ENCODE results near the gene MPRIP. TPM values are rescaled to one million over a fixed set of nuclear protein-coding genes. Genes with fewer than 3 reads are reported as not detected.
A peak's percentile ranks its signal among the peaks of the same experiment; 100 is the strongest.

Gene MPRIP
- total RNA-seq, 8 experiments from 2014 or later, result 35.0 to 136 (median 91.5) TPM

DNA sequence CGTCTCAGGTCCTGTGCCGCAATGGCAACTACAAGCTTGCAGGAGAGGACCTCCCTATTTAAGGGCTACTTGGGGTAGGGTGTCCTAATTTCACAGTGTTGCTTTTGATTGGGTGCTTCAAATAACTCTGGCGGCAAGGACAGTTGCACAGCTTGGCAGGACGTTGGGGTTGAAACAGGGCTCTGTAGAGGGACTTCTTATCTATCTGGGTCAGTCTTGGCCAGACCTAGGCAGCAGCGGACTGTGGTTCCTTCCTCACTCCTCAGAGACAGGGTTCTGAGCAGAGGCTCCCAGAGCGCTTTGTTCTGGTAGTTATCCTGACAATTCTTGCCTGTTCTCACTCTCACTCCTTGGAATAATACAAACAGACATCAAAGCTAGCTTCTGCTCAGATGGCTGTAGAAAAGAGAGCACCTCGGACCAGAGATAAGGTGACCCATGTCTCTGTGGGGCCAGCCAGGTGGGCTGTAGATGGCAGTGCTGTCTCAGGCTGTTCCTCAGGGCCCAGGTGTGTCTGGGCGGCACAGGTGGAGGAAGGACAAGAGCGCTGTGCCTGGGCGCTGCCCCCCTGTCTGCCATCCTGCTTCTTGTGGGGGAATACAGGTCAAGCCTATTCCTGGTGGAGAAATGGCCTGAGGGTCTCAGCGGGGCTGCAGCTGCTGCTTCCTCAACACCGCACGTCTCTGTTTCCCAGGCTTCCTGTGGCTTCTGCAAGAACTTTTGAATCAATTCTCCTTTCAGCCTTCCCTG lies 102.8 kb downstream of the MPRIP start:
- in situ Hi-C loops (cut with MboI; ENCODE audit: low pct_unique_long_range_greater_than_20kb in 2 of 9, low sequenced_read_pairs in 9 of 9, unreplicated experiment in 9 of 9), result no loop called here
- H3K4me1 ChIP-seq (replicated peaks in 1 of 2), result peaks cover 0 to 3% of the 10 kb centered on the region in 2 donors
- H3K27ac ChIP-seq, result no peak overlapping the region
- no peak for ATAC-seq (replicated peaks in 6 of 8)
- no peak overlapping the region for H3K4me3 ChIP-seq
- WGBS, 10 experiments, result 82 to 100% (median 90%) methylated on average over 1 to 6 of the region's 13 CpGs; no CpG with 5 or more reads in 5 of the 10 experiments

DNA sequence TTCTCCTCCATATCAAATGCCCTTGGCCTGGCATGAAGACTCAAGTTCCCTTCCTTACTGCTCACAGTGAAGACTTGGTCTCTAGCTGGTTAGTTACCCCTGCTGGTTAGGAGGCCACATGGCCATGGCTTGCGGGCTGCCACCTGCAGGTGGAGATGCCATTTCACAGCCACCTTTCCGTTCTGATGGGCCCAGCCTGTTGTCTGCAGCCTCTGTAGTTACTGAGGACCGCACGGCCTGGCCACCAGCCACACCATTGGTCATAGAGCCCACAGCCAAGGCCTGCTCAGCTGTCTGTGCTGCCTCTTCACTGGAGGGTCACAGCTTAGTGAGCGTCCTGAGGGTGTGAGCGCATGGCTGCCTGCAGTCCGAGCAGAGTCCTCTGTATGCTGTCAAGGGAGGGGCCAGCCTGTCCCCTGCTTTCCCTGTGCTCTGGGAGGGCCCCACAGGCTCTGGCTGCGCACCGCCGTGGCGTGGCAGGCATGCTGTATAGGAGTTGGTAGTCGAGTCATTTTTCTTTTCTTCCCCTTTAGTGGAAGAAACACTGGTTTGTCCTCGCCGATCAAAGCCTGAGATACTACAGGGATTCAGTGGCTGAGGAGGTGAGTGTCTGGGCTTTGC lies 104.6 kb downstream of the MPRIP start:
- no peaks in the 10 kb centered on the region for H3K4me1 ChIP-seq (replicated peaks in 1 of 2)
- H3K27ac ChIP-seq, result no peak overlapping the region
- ATAC-seq (replicated peaks in 6 of 8), result peak in 2 of 8 experiments; percentile 13 to 31
- in situ Hi-C loops (cut with MboI; ENCODE audit: low pct_unique_long_range_greater_than_20kb in 2 of 9, low sequenced_read_pairs in 9 of 9, unreplicated experiment in 9 of 9), result no loop called here
- 73 to 100% (median 82%) methylated on average over 1 to 4 of the region's 14 CpGs; no CpG with 5 or more reads in 5 of the 10 experiments for WGBS, 10 experiments
- no peak overlapping the region for H3K4me3 ChIP-seq

DNA sequence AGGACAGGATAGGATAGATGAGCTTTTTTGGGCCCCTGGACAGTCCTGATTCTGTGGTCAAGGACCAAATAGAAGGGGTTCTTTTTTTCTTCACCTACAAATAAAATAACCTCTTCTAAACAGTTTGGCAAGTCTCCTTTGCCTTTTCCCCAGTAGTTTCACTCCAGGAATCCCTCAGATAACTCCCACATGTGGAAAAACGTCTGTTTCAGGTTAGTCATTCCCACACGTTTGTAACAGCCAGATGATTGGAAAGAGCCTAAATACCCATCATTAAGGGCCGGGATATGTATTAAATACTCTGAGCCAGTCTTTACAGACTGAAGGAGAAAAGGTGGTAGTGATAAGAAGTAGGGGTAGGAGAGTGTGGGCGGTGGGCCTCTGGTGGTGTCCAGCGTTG lies 105.6 kb downstream of the MPRIP start:
- no peaks in the 10 kb centered on the region for H3K4me1 ChIP-seq (replicated peaks in 1 of 2)
- 42 to 100% (median 93%) methylated on average over 1 to 5 of the region's 5 CpGs; no CpG with 5 or more reads in 3 of the 10 experiments for WGBS, 10 experiments
- in situ Hi-C loops (cut with MboI; ENCODE audit: low pct_unique_long_range_greater_than_20kb in 2 of 9, low sequenced_read_pairs in 9 of 9, unreplicated experiment in 9 of 9), result no loop called here
- no peak overlapping the region for H3K4me3 ChIP-seq
- no peak for ATAC-seq (replicated peaks in 6 of 8)
- no peak overlapping the region for H3K27ac ChIP-seq

DNA sequence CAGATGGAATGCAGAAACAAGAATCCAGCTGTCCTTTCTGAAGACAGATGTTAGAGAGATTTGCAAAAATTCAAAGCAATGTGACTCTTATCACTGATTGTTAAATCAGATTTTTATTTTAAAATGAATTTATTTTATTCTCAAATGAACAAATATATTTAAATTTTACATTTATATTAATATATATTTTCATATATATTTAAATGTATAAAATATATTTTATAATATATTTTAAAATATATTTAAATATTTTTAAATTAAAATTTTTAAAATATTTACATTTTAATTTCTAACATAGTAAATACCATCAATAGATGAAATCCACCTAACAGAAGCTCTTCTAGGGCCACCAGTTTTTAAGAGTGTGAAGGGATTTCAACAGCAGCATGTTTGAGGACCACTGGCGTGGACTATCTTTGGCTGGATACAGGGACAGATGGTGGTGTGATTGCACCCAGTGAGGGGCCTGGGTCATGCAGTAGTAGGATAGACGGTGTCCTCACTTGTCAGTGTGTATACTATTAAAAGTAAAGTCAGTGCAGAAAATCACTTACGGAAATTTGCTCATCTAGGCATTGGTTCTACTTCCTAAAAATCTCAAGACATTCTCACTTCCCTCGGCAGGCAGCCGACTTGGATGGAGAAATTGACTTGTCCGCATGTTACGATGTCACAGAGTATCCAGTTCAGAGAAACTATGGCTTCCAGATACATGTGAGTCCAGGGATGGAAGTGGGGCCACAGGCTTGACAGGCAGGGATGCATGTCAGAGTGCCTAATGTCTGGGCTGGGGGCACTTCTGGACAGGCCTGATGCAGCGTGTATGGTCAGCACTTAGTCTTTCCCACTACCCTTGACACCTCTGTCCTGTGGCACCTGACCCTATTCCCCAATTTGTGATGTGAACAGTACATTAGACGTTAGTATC lies 107.5 kb downstream of the MPRIP start:
- Histone ChIP-seq H3K27ac (no peak overlapping the region), H3K4me3 (no peak overlapping the region), H3K4me1 (replicated peaks in 1 of 2) (no peaks in the 10 kb centered on the region)
- ATAC-seq (replicated peaks in 6 of 8), result no peak
- in situ Hi-C loops (cut with MboI; ENCODE audit: low pct_unique_long_range_greater_than_20kb in 2 of 9, low sequenced_read_pairs in 9 of 9, unreplicated experiment in 9 of 9), result no loop called here
- 53 to 100% (median 94%) methylated on average over 2 to 8 of the region's 9 CpGs; no CpG with 5 or more reads in 2 of the 10 experiments for WGBS, 10 experiments

DNA sequence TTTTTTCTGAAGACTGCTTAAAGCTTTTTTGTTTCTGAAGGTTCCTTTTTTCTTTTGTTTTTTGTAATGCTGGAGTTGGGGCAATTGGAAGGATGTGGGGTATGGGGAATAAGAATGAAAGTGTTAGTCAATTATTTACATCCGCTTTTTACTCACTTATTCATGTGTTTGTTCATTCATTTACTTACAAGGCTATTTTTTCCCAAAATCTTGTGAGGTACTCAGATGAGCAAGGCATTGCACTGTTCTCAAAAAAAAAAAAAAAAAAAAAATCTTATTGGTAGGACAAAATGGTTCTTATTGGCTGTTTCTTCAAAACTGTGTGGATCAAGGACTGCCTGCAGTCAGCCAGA lies 108.2 kb downstream of the MPRIP start:
- 88 to 100% (median 100%) methylated on average over 1 of the region's 1 CpG; no CpG with 5 or more reads in 4 of the 10 experiments for WGBS, 10 experiments
- H3K4me1 ChIP-seq (replicated peaks in 1 of 2), result no peaks in the 10 kb centered on the region
- in situ Hi-C loops (cut with MboI; ENCODE audit: low pct_unique_long_range_greater_than_20kb in 2 of 9, low sequenced_read_pairs in 9 of 9, unreplicated experiment in 9 of 9), result no loop called here
- H3K4me3 ChIP-seq, result no peak overlapping the region
- ATAC-seq (replicated peaks in 6 of 8), result no peak
- H3K27ac ChIP-seq, result no peak overlapping the region

DNA sequence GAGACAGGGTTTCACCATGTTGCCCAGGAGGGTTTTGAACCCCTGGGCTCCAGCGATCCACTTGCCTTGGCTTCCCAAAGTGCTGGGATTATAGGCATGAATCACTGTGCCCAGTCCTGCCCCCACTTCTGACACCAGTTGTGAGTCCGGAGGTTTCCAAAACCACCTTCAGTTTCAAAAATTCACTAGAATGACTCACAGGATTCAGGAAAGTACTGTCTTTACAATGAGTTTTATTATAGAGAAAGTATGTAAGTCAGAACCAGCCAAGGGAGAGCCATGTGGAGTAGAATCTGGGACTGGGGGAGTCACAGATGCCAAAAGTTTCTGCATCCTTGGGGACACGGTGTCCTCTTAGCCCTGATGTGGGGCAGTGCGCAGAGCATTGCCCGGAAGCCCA lies 108.8 kb downstream of the MPRIP start:
- H3K27ac ChIP-seq, result no peak overlapping the region

DNA sequence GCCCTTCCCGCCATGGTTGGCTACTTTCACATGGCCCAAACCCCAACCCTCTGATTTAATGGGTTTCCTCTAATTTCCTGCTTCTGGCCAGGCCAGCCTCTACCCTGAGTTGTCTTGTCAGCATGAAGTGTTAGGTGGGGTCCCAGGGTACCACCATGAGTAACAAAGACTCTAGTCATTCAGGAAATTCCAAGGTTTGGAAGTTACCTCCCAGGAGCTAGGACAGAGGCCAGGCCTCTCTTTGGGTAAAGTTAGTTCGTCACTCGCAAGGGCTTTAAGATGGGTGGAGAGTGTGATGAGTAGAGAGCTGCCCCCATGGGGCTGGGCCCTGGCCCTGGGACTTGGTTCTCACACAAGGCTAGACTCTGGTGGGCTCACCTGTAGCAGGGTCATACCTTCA lies 109.3 kb downstream of the MPRIP start:
- ATAC-seq (replicated peaks in 6 of 8), result peak in 2 of 8 experiments; percentile 8
- in situ Hi-C loops (cut with MboI; ENCODE audit: low pct_unique_long_range_greater_than_20kb in 2 of 9, low sequenced_read_pairs in 9 of 9, unreplicated experiment in 9 of 9), result no loop called here
- Histone ChIP-seq H3K27ac (no peak overlapping the region), H3K4me3 (no peak overlapping the region), H3K4me1 (replicated peaks in 1 of 2) (no peaks in the 10 kb centered on the region)
- 0 to 100% (median 100%) methylated on average over 1 to 3 of the region's 3 CpGs; no CpG with 5 or more reads in 3 of the 10 experiments for WGBS, 10 experiments

More for the DNA sequence above, 108.8 kb downstream of the MPRIP start:
- ATAC-seq (replicated peaks in 6 of 8), result no peak
- Histone ChIP-seq H3K4me3 (no peak overlapping the region), H3K4me1 (replicated peaks in 1 of 2) (no peaks in the 10 kb centered on the region)
- 40 to 100% (median 100%) methylated on average over 1 to 5 of the region's 5 CpGs; no CpG with 5 or more reads in 3 of the 10 experiments for WGBS, 10 experiments
- in situ Hi-C loops (cut with MboI; ENCODE audit: low pct_unique_long_range_greater_than_20kb in 2 of 9, low sequenced_read_pairs in 9 of 9, unreplicated experiment in 9 of 9), result no loop called here

DNA sequence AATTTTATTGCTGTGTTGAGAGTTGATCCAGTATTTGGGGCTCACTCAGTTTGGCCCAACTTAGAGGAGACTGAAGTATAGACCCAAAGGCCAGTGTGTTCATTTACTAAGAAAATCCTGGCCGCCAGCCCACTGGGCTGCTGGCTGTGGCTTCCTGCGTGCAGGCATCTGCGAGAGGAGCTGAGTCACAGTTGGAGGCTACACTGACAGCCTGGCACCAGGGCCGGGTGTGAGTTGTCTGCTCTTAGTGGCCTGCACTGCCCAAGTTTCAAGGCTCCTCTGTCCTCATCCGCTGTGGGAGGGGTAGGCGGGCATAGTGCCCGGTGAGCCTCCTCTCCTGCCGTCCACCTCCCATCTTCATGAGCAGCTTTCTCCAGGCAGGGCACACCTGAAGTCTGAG lies 109.7 kb downstream of the MPRIP start:
- no peaks in the 10 kb centered on the region for H3K4me1 ChIP-seq (replicated peaks in 1 of 2)
- ATAC-seq (replicated peaks in 6 of 8), result peak in 2 of 8 experiments; percentile 41 to 66
- in situ Hi-C loops (cut with MboI; ENCODE audit: low pct_unique_long_range_greater_than_20kb in 2 of 9, low sequenced_read_pairs in 9 of 9, unreplicated experiment in 9 of 9), result no loop called here
- no peak overlapping the region for H3K4me3 ChIP-seq
- H3K27ac ChIP-seq, result no peak overlapping the region
- 7 to 91% (median 80%) methylated on average over 1 to 4 of the region's 8 CpGs; no CpG with 5 or more reads in 7 of the 10 experiments for WGBS, 10 experiments

DNA sequence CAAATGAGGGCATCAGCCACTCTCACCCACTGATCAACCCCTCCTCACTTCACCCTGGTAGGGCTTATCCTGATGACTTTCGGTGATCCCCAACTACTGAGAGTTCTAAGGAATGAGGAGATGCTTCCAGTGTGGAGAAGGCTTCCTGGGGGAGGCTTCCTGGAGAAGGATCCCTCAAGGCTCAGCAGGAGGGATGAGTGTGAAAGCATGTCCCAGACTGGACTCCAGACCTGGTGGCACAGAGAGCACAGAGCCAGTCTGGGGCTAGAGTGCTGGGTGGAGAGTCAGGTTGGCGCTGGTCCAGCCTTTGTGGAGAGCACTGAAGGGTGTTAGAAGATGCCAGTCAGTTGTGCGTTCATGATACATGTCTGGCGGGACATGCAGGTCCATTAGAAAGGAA lies 110.1 kb downstream of the MPRIP start:
- no peak overlapping the region for H3K27ac ChIP-seq
- no peaks in the 10 kb centered on the region for H3K4me1 ChIP-seq (replicated peaks in 1 of 2)
- 50 to 100% (median 85%) methylated on average over 1 to 3 of the region's 4 CpGs; no CpG with 5 or more reads in 4 of the 10 experiments for WGBS, 10 experiments
- in situ Hi-C loops (cut with MboI; ENCODE audit: low pct_unique_long_range_greater_than_20kb in 2 of 9, low sequenced_read_pairs in 9 of 9, unreplicated experiment in 9 of 9), result no loop called here
- no peak overlapping the region for H3K4me3 ChIP-seq
- no peak for ATAC-seq (replicated peaks in 6 of 8)

DNA sequence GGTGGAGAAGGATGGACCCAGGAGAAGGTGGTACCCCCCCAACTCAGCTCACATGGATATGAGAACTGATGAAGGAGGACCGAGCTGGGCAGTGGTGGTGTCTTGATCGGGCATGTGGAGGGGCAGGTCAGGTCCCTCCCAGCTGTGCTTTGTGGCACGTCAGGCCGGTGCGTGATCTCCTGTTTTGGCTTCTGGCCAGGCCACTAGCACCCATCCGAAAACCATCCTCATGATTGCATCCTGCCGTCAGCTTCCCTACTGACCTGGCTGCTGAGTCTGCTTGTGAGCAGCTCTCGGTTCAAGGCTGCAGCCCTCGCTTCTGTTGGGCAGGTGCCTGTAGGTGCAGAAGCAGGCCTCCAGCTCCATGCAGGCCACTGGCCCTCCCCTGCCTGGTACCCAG lies 110.8 kb downstream of the MPRIP start:
- H3K4me1 ChIP-seq (replicated peaks in 1 of 2), result no peaks in the 10 kb centered on the region
- WGBS, 10 experiments, result 90 to 100% (median 95%) methylated on average over 2 to 5 of the region's 9 CpGs; no CpG with 5 or more reads in 6 of the 10 experiments
- no peak overlapping the region for H3K27ac ChIP-seq
- peak in 1 of 8 experiments; percentile 19 for ATAC-seq (replicated peaks in 6 of 8)
- no peak overlapping the region for H3K4me3 ChIP-seq
- in situ Hi-C loops (cut with MboI; ENCODE audit: low pct_unique_long_range_greater_than_20kb in 2 of 9, low sequenced_read_pairs in 9 of 9, unreplicated experiment in 9 of 9), result no loop called here

DNA sequence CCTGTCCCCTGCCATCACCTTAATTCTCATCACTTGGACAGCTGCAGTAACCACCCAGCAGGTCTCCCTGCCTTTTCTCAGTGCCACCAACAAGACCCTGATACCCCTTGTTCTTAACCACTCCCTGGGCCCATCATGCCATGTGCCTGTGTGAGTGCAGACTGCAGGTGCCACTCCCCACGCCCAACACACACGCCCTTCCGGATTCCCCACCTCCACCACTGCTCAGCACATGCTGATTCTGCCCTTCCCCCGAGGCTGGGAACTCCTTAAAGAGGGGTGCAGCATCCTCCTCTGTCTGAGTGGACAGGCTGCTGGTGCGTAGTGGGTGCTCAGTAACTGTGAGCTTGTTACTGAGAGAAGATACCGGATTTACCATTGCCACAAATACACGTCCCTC lies 111.5 kb downstream of the MPRIP start:
- Histone ChIP-seq H3K4me3 (no peak overlapping the region), H3K4me1 (replicated peaks in 1 of 2) (no peaks in the 10 kb centered on the region), H3K27ac (no peak overlapping the region)
- 83 to 100% (median 97%) methylated on average over 1 to 5 of the region's 7 CpGs; no CpG with 5 or more reads in 6 of the 10 experiments for WGBS, 10 experiments
- ATAC-seq (replicated peaks in 6 of 8), result no peak
- in situ Hi-C loops (cut with MboI; ENCODE audit: low pct_unique_long_range_greater_than_20kb in 2 of 9, low sequenced_read_pairs in 9 of 9, unreplicated experiment in 9 of 9), result no loop called here

DNA sequence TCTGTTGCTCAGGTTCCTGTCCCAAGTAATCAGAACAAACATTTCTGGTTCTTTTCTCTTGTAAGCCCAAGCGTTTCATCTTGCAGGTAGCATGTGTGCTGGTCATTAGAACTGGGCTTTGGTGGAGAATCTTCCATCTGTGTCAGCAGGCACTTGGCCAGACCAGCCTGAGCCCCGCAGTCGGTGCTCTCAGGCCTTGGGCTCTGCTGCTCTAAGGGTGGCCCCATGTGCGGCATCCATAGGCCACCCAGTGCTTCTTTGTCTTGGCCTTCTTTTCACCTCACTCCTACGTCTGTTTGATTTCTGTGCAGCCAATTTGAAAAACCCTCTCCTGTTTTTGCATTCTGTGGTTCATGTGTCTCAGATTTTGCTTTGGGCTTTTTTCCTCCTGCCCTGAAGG lies 112.3 kb downstream of the MPRIP start:
- Histone ChIP-seq H3K4me1 (replicated peaks in 1 of 2) (no peaks in the 10 kb centered on the region), H3K27ac (no peak overlapping the region), H3K4me3 (no peak overlapping the region)
- 80 to 100% (median 97%) methylated on average over 1 to 3 of the region's 5 CpGs; no CpG with 5 or more reads in 2 of the 10 experiments for WGBS, 10 experiments
- in situ Hi-C loops (cut with MboI; ENCODE audit: low pct_unique_long_range_greater_than_20kb in 2 of 9, low sequenced_read_pairs in 9 of 9, unreplicated experiment in 9 of 9), result no loop called here
- ATAC-seq (replicated peaks in 6 of 8), result no peak

DNA sequence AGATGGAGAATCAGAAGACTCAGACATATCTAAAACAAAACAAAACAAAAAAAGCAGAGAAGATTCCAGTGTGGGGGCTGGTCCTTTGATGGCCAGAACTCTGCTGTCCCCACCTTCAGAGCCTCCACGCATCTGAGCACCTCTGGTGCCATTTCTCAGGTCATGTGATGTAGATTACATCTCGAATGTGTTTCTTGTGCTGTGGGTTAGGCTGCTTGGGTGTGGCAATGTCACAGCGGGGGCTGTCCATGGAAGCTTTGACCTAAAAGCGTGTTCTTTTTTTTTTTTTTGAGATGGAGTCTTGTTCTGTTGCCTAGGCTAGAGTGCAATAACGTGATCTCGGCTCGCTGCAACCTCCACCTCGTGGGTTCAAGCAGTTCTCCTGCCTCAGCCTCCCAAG lies 112.7 kb downstream of the MPRIP start:
- Histone ChIP-seq H3K4me1 (replicated peaks in 1 of 2) (no peaks in the 10 kb centered on the region), H3K27ac (no peak overlapping the region), H3K4me3 (no peak overlapping the region)
- 75 to 100% (median 89%) methylated on average over 2 to 5 of the region's 8 CpGs; no CpG with 5 or more reads in 4 of the 10 experiments for WGBS, 10 experiments
- no peak for ATAC-seq (replicated peaks in 6 of 8)
- in situ Hi-C loops (cut with MboI; ENCODE audit: low pct_unique_long_range_greater_than_20kb in 2 of 9, low sequenced_read_pairs in 9 of 9, unreplicated experiment in 9 of 9), result no loop called here
